LNCAP (cell line): ENCODE data around the gene C10orf90.

Experiments used
- CTCF ChIP-seq: fragments of 450-650 bp; IDR thresholded peaks from 2 replicates; pipeline ENCODE4 v1.5.1; 2017; ENCODE audit warnings: mild to moderate bottlenecking

The C10orf90 gene

GRCh38 chr10:126376956-126377355, 293.5 kb downstream of the C10orf90 start:
- no peak for TF ChIP-seq CTCF

- no peak for TF ChIP-seq CTCF
These were observed 294.5 kb downstream of the C10orf90 start for GRCh38 chr10:126375926-126376554.

GRCh38 chr10:126375299-126375698, 295.2 kb downstream of the C10orf90 start:
- TF ChIP-seq CTCF, result no peak
